WTC11 (cell line): ENCODE data around the gene ADAM11. TPM values are rescaled to one million over a fixed set of nuclear protein-coding genes. Genes with fewer than 3 reads are reported as not detected.

ENCODE experiments used
- ATAC-seq: fragments of 200-7000 bp; cut with Tn5 transposase; 2 replicates; pipeline ENCODE4 v1.10.0; 2021; ENCODE audit warnings: mild to moderate bottlenecking, moderate library complexity
- Bru-seq: library from RNA; stranded (reverse); fragments of 400-500 nt; gene quantifications from one replicate; lab custom pipeline; 2021; lab: Mats Ljungman, UMichigan
- CTCF ChIA-PET: fragments of 300-600 bp; sonication (Branson Sonifier 250); formaldehyde crosslinking; loops from one replicate; lab custom pipeline; 2021; ENCODE audit warnings: antibody characterized with exemption; lab: Charles Lee
- POLR2A ChIA-PET: fragments of 350-600 bp; sonication (Branson Sonifier 250); formaldehyde crosslinking; loops from one replicate; lab custom pipeline; 2021; ENCODE audit warnings: antibody characterized with exemption; lab: Charles Lee
- DNase-seq: peaks from one replicate; pipeline ENCODE4 v3.0.0; 2021; ENCODE audit warnings: low spot score
- H3K27ac Mint-ChIP-seq: 2 replicates; pipeline ENCODE4 v1.8.0; 2021; ENCODE audit warnings: mixed read lengths
- H3K27me3 Mint-ChIP-seq: 2 replicates; pipeline ENCODE4 v1.8.0; 2021; ENCODE audit warnings: low read depth, mild to moderate bottlenecking, moderate library complexity, mixed read lengths
- H3K36me3 Mint-ChIP-seq: 2 replicates; pipeline ENCODE4 v1.8.0; 2021; ENCODE audit warnings: mixed read lengths
- H3K4me1 Mint-ChIP-seq: 2 replicates; pipeline ENCODE4 v1.8.0; 2022; ENCODE audit warnings: mixed read lengths
- H3K4me3 Mint-ChIP-seq: 2 replicates; pipeline ENCODE4 v1.8.0; 2021; ENCODE audit warnings: mild to moderate bottlenecking, moderate library complexity, mixed read lengths
- H3K9me3 Mint-ChIP-seq: 2 replicates; pipeline ENCODE4 v1.8.0; 2021; ENCODE audit warnings: mixed read lengths
- AR ChIP-seq: fragments of 250-450 bp; sonication (Bioruptor Pico); IDR thresholded peaks from 2 replicates; pipeline ENCODE4 v1.9.0; 2021; ENCODE audit warnings: mild to moderate bottlenecking
- CREB1 ChIP-seq: sonication (generic); formaldehyde crosslinking; IDR thresholded peaks from 2 replicates; pipeline ENCODE4 v1.8.0; 2023; ENCODE audit warnings: mild to moderate bottlenecking, missing genetic modification reagents
- ELF4 ChIP-seq: sonication (generic); formaldehyde crosslinking; IDR thresholded peaks from 2 replicates; pipeline ENCODE4 v1.8.1; 2022; ENCODE audit warnings: low read depth, mild to moderate bottlenecking, moderate library complexity, missing genetic modification reagents
- FOXK1 ChIP-seq: sonication (generic); formaldehyde crosslinking; IDR thresholded peaks from 2 replicates; pipeline ENCODE4 v1.8.0; 2022; ENCODE audit warnings: mild to moderate bottlenecking, moderate library complexity, missing genetic modification reagents
- GTF2I ChIP-seq: fragments of 250-450 bp; sonication (Bioruptor Pico); conservative IDR thresholded peaks from 2 replicates; pipeline ENCODE4 v1.4.0; 2021; ENCODE audit warnings: mild to moderate bottlenecking
- HMGXB4 ChIP-seq: sonication (generic); formaldehyde crosslinking; IDR thresholded peaks from 2 replicates; pipeline ENCODE4 v1.8.1; 2023; ENCODE audit warnings: mild to moderate bottlenecking, moderate library complexity, missing genetic modification reagents
- JUN ChIP-seq: sonication (generic); formaldehyde crosslinking; IDR thresholded peaks from 2 replicates; pipeline ENCODE4 v1.8.0; 2023; ENCODE audit warnings: mild to moderate bottlenecking, missing genetic modification reagents
- MLX ChIP-seq: sonication (generic); formaldehyde crosslinking; IDR thresholded peaks from 2 replicates; pipeline ENCODE4 v1.8.1; 2023; ENCODE audit warnings: mild to moderate bottlenecking, missing genetic modification reagents, moderate library complexity
- NR1H2 ChIP-seq: sonication (generic); formaldehyde crosslinking; IDR thresholded peaks from 2 replicates; pipeline ENCODE4 v1.9.0; 2021; ENCODE audit warnings: mild to moderate bottlenecking, moderate library complexity, missing genetic modification reagents
- NR3C1 ChIP-seq: sonication (generic); formaldehyde crosslinking; conservative IDR thresholded peaks from 2 replicates; pipeline ENCODE4 v1.8.1; 2023; ENCODE audit warnings: low read depth, mild to moderate bottlenecking, missing genetic modification reagents
- OVOL2 ChIP-seq: fragments of 250-450 bp; sonication (Bioruptor Pico); IDR thresholded peaks from 2 replicates; pipeline ENCODE4 v1.9.0; 2021; ENCODE audit warnings: mild to moderate bottlenecking, borderline replicate concordance
- PREB ChIP-seq: sonication (generic); formaldehyde crosslinking; IDR thresholded peaks from 2 replicates; pipeline ENCODE4 v1.8.1; 2022; ENCODE audit warnings: mild to moderate bottlenecking, missing genetic modification reagents, moderate library complexity, borderline replicate concordance
- RELA ChIP-seq: sonication (generic); formaldehyde crosslinking; IDR thresholded peaks from 2 replicates; pipeline ENCODE4 v1.8.1; 2022; ENCODE audit warnings: missing genetic modification reagents, mild to moderate bottlenecking, borderline replicate concordance
- TP53 ChIP-seq: sonication (generic); formaldehyde crosslinking; IDR thresholded peaks from 2 replicates; pipeline ENCODE4 v1.8.1; 2023; ENCODE audit warnings: mild to moderate bottlenecking, missing genetic modification reagents
- USF2 ChIP-seq: sonication (generic); formaldehyde crosslinking; IDR thresholded peaks from 2 replicates; pipeline ENCODE4 v1.8.1; 2023; ENCODE audit warnings: mild to moderate bottlenecking, missing genetic modification reagents, moderate library complexity
- ZBTB21 ChIP-seq: sonication (generic); formaldehyde crosslinking; IDR thresholded peaks from 2 replicates; pipeline ENCODE4 v1.8.1; 2023; ENCODE audit warnings: mild to moderate bottlenecking, missing genetic modification reagents, borderline replicate concordance
- ZNF138 ChIP-seq: sonication (generic); formaldehyde crosslinking; conservative IDR thresholded peaks from 2 replicates; pipeline ENCODE4 v1.8.1; 2022; ENCODE audit warnings: mild to moderate bottlenecking, moderate library complexity, missing genetic modification reagents
- ZNF281 ChIP-seq: sonication (generic); formaldehyde crosslinking; IDR thresholded peaks from 2 replicates; pipeline ENCODE4 v1.8.0; 2023; ENCODE audit warnings: mild to moderate bottlenecking, missing genetic modification reagents
- ZNF423 ChIP-seq: fragments of 250-450 bp; sonication (Bioruptor Pico); IDR thresholded peaks from 2 replicates; pipeline ENCODE4 v2.1.2; 2022; ENCODE audit warnings: mild to moderate bottlenecking, moderate library complexity
- long read RNA-seq, 3 experiments: library from RNA in 1 of 3; library from capped mRNA in 1 of 3; library from polyadenylated mRNA in 1 of 3; unstranded in 2 of 3; stranded (forward) in 1 of 3; transcript quantifications; one replicate each; pipeline ENCODE4 v2.0.0, GENCODE V29; 2021
- total RNA-seq: library from RNA; stranded (reverse); gene quantifications from 3 replicates; pipeline ENCODE4 v1.2.3, GENCODE V29; 2021

The ADAM11 gene
- total RNA-seq: 3.0 to 4.1 TPM (median 3.2 TPM) in 3 replicates
- Bru-seq, nascent RNA: percentile 26 among the genes with signal in this experiment
- long read RNA-seq, experiment 1, partial matches to known transcripts: 5 of 9 reads
- long read RNA-seq, experiment 1, other reads (novel, unspliced or antisense): 4 of 9 reads
- long read RNA-seq, experiment 2, partial matches to known transcripts: 0 of 1 reads
- long read RNA-seq, experiment 2, other reads (novel, unspliced or antisense): 1 of 1 reads
- long read RNA-seq, experiment 3: 0 reads

GRCh38 chr17:44758414-44759085, at the start of gene ADAM11:
TSS of gene ADAM11 (plus strand) at chr17:44758988. CDS start at chr17:44759200, 212 bp downstream.
- no peaks in the 10 kb centered on the region for H3K36me3 Mint-ChIP-seq
- H3K27me3 Mint-ChIP-seq: peaks cover 87% of the 10 kb centered on the region
- H3K4me3 Mint-ChIP-seq: peak within 1 kb of the TSS; percentile 56
- peak; percentile 56 for ATAC-seq
- ChIA-PET CTCF (interaction anchor here (0.5 to 1.8 kb wide), 5 partner anchors 15 to 225 kb away, joined by 3 to 6 read pairs (median 4); no protein-coding TSS in a partner anchor), POLR2A (no interaction called here)
- TF ChIP-seq USF2 (peak; percentile 47; the same call in 1 of the 2 replicates), PREB (CRISPR knock-in tag) (no peak)
- no peak for DNase-seq
- no peaks in the 10 kb centered on the region for H3K4me1 Mint-ChIP-seq
- peaks cover 3% of the 10 kb centered on the region; the same call in 1 of the 2 replicates for H3K9me3 Mint-ChIP-seq
- H3K27ac Mint-ChIP-seq: no peak within 1 kb of the TSS

- Mint-ChIP-seq H3K27me3 (no peaks in the 10 kb centered on the region), H3K9me3 (peaks cover 4% of the 10 kb centered on the region; the same call in 1 of the 2 replicates), H3K36me3 (peaks cover 32% of the 10 kb centered on the region)
- POLR2A ChIA-PET: no interaction called here
- DNase-seq: no peak
- no peak for ATAC-seq
- no peak for TF ChIP-seq HMGXB4 (CRISPR knock-in tag)
- no peak for TF ChIP-seq NR1H2
- TF ChIP-seq CREB1 (CRISPR knock-in tag): no peak
- TF ChIP-seq ZNF281 (CRISPR knock-in tag): no peak
- TF ChIP-seq JUN (CRISPR knock-in tag): no peak
- no peak for TF ChIP-seq OVOL2
- TF ChIP-seq MLX (CRISPR knock-in tag): no peak
- no peak for TF ChIP-seq GTF2I
- no peak for TF ChIP-seq ELF4 (CRISPR knock-in tag)
- TF ChIP-seq, all 79 proteins: peak for 0
- H3K4me1 Mint-ChIP-seq: no peaks in the 10 kb centered on the region
- CTCF ChIA-PET: interaction anchor here (0.7 kb wide), 1 partner anchor 90 kb away, joined by 3 read pairs; no protein-coding TSS in a partner anchor
- no peak overlapping the region for H3K27ac Mint-ChIP-seq
- no peak overlapping the region for H3K4me3 Mint-ChIP-seq
These were observed 39.3 kb upstream of the ADAM11 start for GRCh38 chr17:44719444-44719843.

GRCh38 chr17:44722254-44722653, 36.5 kb upstream of the ADAM11 start:
- peaks cover 37% of the 10 kb centered on the region for H3K36me3 Mint-ChIP-seq
- CTCF ChIA-PET: no interaction called here

More at GRCh38 chr17:44722254-44722653, 36.5 kb upstream of the ADAM11 start:
- H3K4me1 Mint-ChIP-seq: no peaks in the 10 kb centered on the region
- ATAC-seq: no peak
- peaks cover 4% of the 10 kb centered on the region; the same call in 1 of the 2 replicates for H3K9me3 Mint-ChIP-seq
- DNase-seq: no peak
- peak overlapping the region; percentile 48 for H3K27ac Mint-ChIP-seq
- no peak overlapping the region for H3K4me3 Mint-ChIP-seq
- no peaks in the 10 kb centered on the region for H3K27me3 Mint-ChIP-seq
- no peak for TF ChIP-seq NR3C1 (CRISPR knock-in tag)
- TF ChIP-seq RELA (CRISPR knock-in tag): no peak
- TF ChIP-seq TP53 (CRISPR knock-in tag): no peak
- TF ChIP-seq ZNF138 (CRISPR knock-in tag): no peak
- no peak for TF ChIP-seq ZNF423 (CRISPR knock-in tag)
- TF ChIP-seq FOXK1: no peak
- no peak for TF ChIP-seq PREB (CRISPR knock-in tag)
- no peak for TF ChIP-seq AR (CRISPR knock-in tag)
- no peak for TF ChIP-seq ZBTB21 (CRISPR knock-in tag)
- POLR2A ChIA-PET: no interaction called here
